CD14-positive monocyte (primary cell): ENCODE data around the gene MRPL34. TPM values are rescaled to one million over a fixed set of nuclear protein-coding genes. Genes with fewer than 3 reads are reported as not detected.

Experiments used
- DNase-seq, 3 donors: peaks; one replicate each; pipeline ENCODE4 v3.0.0-alpha.2; 2011 to 2022
- H2AFZ ChIP-seq: 2 replicates; pipeline ENCODE4 v1.6.0; 2012; ENCODE audit warnings: mild to moderate bottlenecking, low read depth, low read length, inconsistent platforms; ENCODE audit not compliant: insufficient read depth, poor library complexity, severe bottlenecking
- H3K27ac ChIP-seq, 2 donors: 1 replicate in 1 of 2; 2 replicates in 1 of 2; pipeline ENCODE4 v1.5.1; 2012 to 2013; ENCODE audit warnings: low read length in 2 of 2, control low read depth in 1 of 2, inconsistent platforms in 1 of 2, low read depth in 1 of 2, mild to moderate bottlenecking in 1 of 2
- H3K27me3 ChIP-seq, 2 donors: one replicate each; pipeline versions ENCODE4 v1.6.0 to v1.6.1; 2011 to 2013; ENCODE audit warnings: low read length in 2 of 2; ENCODE audit not compliant: control insufficient read depth in 2 of 2, insufficient read depth in 2 of 2
- H3K36me3 ChIP-seq, 2 donors: replicated peaks in 1 of 2; 1 replicate in 1 of 2; 2 replicates in 1 of 2; pipeline versions ENCODE4 v1.5.1 to v1.6.1; 2012 to 2013; ENCODE audit warnings: low read length in 2 of 2, control low read depth in 1 of 2, inconsistent platforms in 1 of 2, mild to moderate bottlenecking in 1 of 2; ENCODE audit not compliant: insufficient read depth in 2 of 2, control insufficient read depth in 1 of 2
- H3K4me1 ChIP-seq, 2 donors: 1 replicate in 1 of 2; 2 replicates in 1 of 2; pipeline versions ENCODE4 v1.5.1 to v1.6.1; 2012 to 2013; ENCODE audit warnings: low read length in 2 of 2, control low read depth in 1 of 2, inconsistent platforms in 1 of 2, mild to moderate bottlenecking in 1 of 2, moderate library complexity in 1 of 2; ENCODE audit not compliant: insufficient read depth in 2 of 2, control insufficient read depth in 1 of 2
- H3K4me2 ChIP-seq: replicated peaks from 2 replicates; pipeline ENCODE3; 2012; ENCODE audit warnings: low read length, moderate library complexity, mild to moderate bottlenecking; ENCODE audit not compliant: poor library complexity, severe bottlenecking; ENCODE audit errors: extremely low read depth
- H3K4me3 ChIP-seq, 3 experiments: fragments of 200-600 bp in 1 of 3; sonication (generic) in 1 of 3; replicated peaks in 1 of 3; 1 replicate in 2 of 3; 2 replicates in 1 of 3; pipeline ENCODE4 v1.5.1; 2011 to 2013; ENCODE audit warnings: low read length in 3 of 3, mild to moderate bottlenecking in 3 of 3, control low read depth in 2 of 3, low read depth in 2 of 3, inconsistent platforms in 1 of 3, moderate library complexity in 1 of 3
- H3K79me2 ChIP-seq: 2 replicates; pipeline ENCODE4 v1.6.0; 2012; ENCODE audit warnings: mild to moderate bottlenecking, control low read depth, inconsistent platforms, low read length, moderate library complexity; ENCODE audit not compliant: insufficient read depth
- H3K9ac ChIP-seq: 2 replicates; pipeline ENCODE4 v1.6.0; 2017; ENCODE audit warnings: low read length, mild to moderate bottlenecking; ENCODE audit not compliant: insufficient read depth, poor library complexity, severe bottlenecking
- H3K9me3 ChIP-seq, 2 donors: replicated peaks in 1 of 2; 1 replicate in 1 of 2; 2 replicates in 1 of 2; pipeline versions ENCODE4 v1.5.1 to v1.6.1; 2012 to 2013; ENCODE audit warnings: low read length in 2 of 2, control low read depth in 1 of 2; ENCODE audit not compliant: control insufficient read depth in 1 of 2, insufficient read depth in 1 of 2
- H4K20me1 ChIP-seq: 2 replicates; pipeline ENCODE4 v1.6.0; 2012; ENCODE audit warnings: mild to moderate bottlenecking, low read length, control low read depth, moderate library complexity; ENCODE audit not compliant: insufficient read depth
- H3K27ac Mint-ChIP-seq, 7 donors: one replicate each; pipeline ENCODE4 v1.8.0; 2020; ENCODE audit warnings: mild to moderate bottlenecking in 7 of 7, mixed read lengths in 7 of 7, moderate library complexity in 6 of 7, inconsistent platforms in 2 of 7
- H3K27me3 Mint-ChIP-seq, 3 donors: one replicate each; pipeline ENCODE4 v1.8.0; 2021 to 2022; ENCODE audit warnings: low read depth in 3 of 3, mild to moderate bottlenecking in 3 of 3, mixed read lengths in 3 of 3, moderate library complexity in 3 of 3, inconsistent platforms in 1 of 3
- H3K36me3 Mint-ChIP-seq, 2 donors: one replicate each; pipeline ENCODE4 v1.8.0; 2020; ENCODE audit warnings: mixed read lengths in 2 of 2, inconsistent platforms in 1 of 2, mild to moderate bottlenecking in 1 of 2
- H3K4me1 Mint-ChIP-seq: one replicate; pipeline ENCODE4 v1.8.0; 2020; ENCODE audit warnings: mild to moderate bottlenecking, mixed read lengths
- H3K4me3 Mint-ChIP-seq, 2 donors: one replicate each; pipeline ENCODE4 v1.8.0; 2020; ENCODE audit warnings: mild to moderate bottlenecking in 2 of 2, mixed read lengths in 2 of 2, moderate library complexity in 1 of 2
- H3K9me3 Mint-ChIP-seq, 7 donors: one replicate each; pipeline ENCODE4 v1.8.0; 2020 to 2022; ENCODE audit warnings: mixed read lengths in 7 of 7, mild to moderate bottlenecking in 6 of 7, moderate library complexity in 6 of 7, inconsistent platforms in 2 of 7
- CTCF ChIP-seq: fragments of 200-600 bp; IDR thresholded peaks from one replicate; pipeline ENCODE4 v1.8.0; 2022; ENCODE audit warnings: antibody characterized with exemption, mild to moderate bottlenecking
- WGBS: methylation state at CpG from one replicate; pipeline ENCODE4 v1.1.5; 2013; ENCODE audit warnings: missing lambda C conversion rate; ENCODE audit not compliant: insufficient coverage; 5-methylcytosine and 5-hydroxymethylcytosine counted together
- intact Hi-C, 2 donors: fragments of 100-400 bp; cut with micrococcal nuclease; formaldehyde crosslinking; loops; one replicate each; pipeline versions ENCODE4 v1.15.0 to v1.15.1; 2023
- polyA plus RNA-seq, 3 donors: library from polyadenylated mRNA; depleted of rRNA in 1 of 3; unstranded in 2 of 3; stranded (reverse) in 1 of 3; fragments of 300-500 nt in 2 of 3; fragments of >200 nt in 1 of 3; fragmentation: Illumina TruSeq in 2 of 3; gene quantifications; 1 replicate in 2 of 3; 2 replicates in 1 of 3; pipeline ENCODE4 v1.2.3, GENCODE V29; 2012 to 2021

MRPL34 gene
- polyA plus RNA-seq, 3 donors = 13.2 to 208 (median 155) TPM

- 91% methylated on average over 8 of the region's 8 CpGs for WGBS
- no peaks in the 10 kb centered on the region for H3K36me3 Mint-ChIP-seq
- H3K27ac ChIP-seq = no peak overlapping the region
- peaks cover 14 to 43% (median 36%) of the 10 kb centered on the region in 3 donors for H3K27me3 Mint-ChIP-seq
- H3K9ac ChIP-seq = no peak overlapping the region
- H3K4me3 ChIP-seq = no peak overlapping the region
- H3K79me2 ChIP-seq = no peaks in the 10 kb centered on the region
- no peak for TF ChIP-seq CTCF
- peaks cover 3 to 5% of the 10 kb centered on the region in 2 donors for H3K4me1 ChIP-seq
- H3K9me3 Mint-ChIP-seq = peaks cover 0 to 3% (median 0%) of the 10 kb centered on the region in 7 donors
- peak overlapping the region; percentile 41 for H2AFZ ChIP-seq
- no peak overlapping the region for H3K4me3 Mint-ChIP-seq
- intact Hi-C loops = no loop called here
- H3K4me1 Mint-ChIP-seq = peaks cover 22% of the 10 kb centered on the region
- no peak for DNase-seq
- H4K20me1 ChIP-seq = no peaks in the 10 kb centered on the region
- H3K9me3 ChIP-seq = no peaks in the 10 kb centered on the region
- no peak overlapping the region for H3K4me2 ChIP-seq
- H3K36me3 ChIP-seq = no peaks in the 10 kb centered on the region
- peaks cover 0 to 14% of the 10 kb centered on the region in 2 donors for H3K27me3 ChIP-seq
- peak overlapping the region in 1 of 7 donors; percentile 39 for H3K27ac Mint-ChIP-seq
These were observed 47.7 kb downstream of the MRPL34 start for GRCh38 chr19:17353386-17353785.

Other genes starting within 250 kb of the MRPL34 start
- 1 to 10 TPM; 2.5 to 9.3 (median 4.4) TPM for gene HAUS8, start 230.4 kb upstream of the MRPL34 start, polyA plus RNA-seq
- 100 to 1,000 TPM in 1 of 3 donors, 1 to 10 TPM in 2; 5.9 to 366 (median 7.5) TPM for gene MYO9B, start 230.1 kb upstream of the MRPL34 start, polyA plus RNA-seq
- 10 to 100 TPM; 26.5 to 39.8 (median 29.7) TPM for gene USE1, start 90.5 kb upstream of the MRPL34 start, polyA plus RNA-seq
- 10 to 100 TPM; 31.8 to 59.9 (median 57.6) TPM for gene OCEL1, start 79.6 kb upstream of the MRPL34 start, polyA plus RNA-seq
- 1 to 10 TPM in 2 of 3 donors, under 1 TPM in 1; 0.87 to 5.1 (median 1.7) TPM for gene NR2F6, start 60.0 kb upstream of the MRPL34 start, polyA plus RNA-seq
- not detected for gene USHBP1, start 41.1 kb upstream of the MRPL34 start, polyA plus RNA-seq
- 100 to 1,000 TPM in 1 of 3 donors, 10 to 100 TPM in 2; 76.9 to 106 (median 90.3) TPM for gene BABAM1, start 38.4 kb upstream of the MRPL34 start, polyA plus RNA-seq
- gene ANKLE1, start 24.0 kb upstream of the MRPL34 start, polyA plus RNA-seq = 1 to 10 TPM; 1.3 to 8.5 (median 2.2) TPM
- 10 to 100 TPM; 11.3 to 14.9 (median 12.5) TPM for gene ABHD8, start 2.4 kb upstream of the MRPL34 start, polyA plus RNA-seq
- gene DDA1, start 3.7 kb downstream of the MRPL34 start, polyA plus RNA-seq = 10 to 100 TPM; 22.5 to 49.5 (median 23.8) TPM
- 10 to 100 TPM in 1 of 3 donors, under 1 TPM in 1, not detected in 1; 0.11 to 14.1 TPM for gene ANO8, start 29.0 kb downstream of the MRPL34 start, polyA plus RNA-seq
- gene GTPBP3, start 31.7 kb downstream of the MRPL34 start, polyA plus RNA-seq = 10 to 100 TPM in 1 of 3 donors, 1 to 10 TPM in 2; 1.0 to 22.0 (median 1.7) TPM
- gene PLVAP, start 71.5 kb downstream of the MRPL34 start, polyA plus RNA-seq = under 1 TPM in 2 of 3 donors, not detected in 1; 0.08 to 0.81 TPM
- under 1 TPM in 1 of 3 donors, not detected in 2; 0.52 TPM for gene CCDC194, start 88.3 kb downstream of the MRPL34 start, polyA plus RNA-seq
- 100 to 1,000 TPM; 225 to 284 (median 272) TPM for gene BST2, start 99.8 kb downstream of the MRPL34 start, polyA plus RNA-seq
- gene MVB12A, start 114.2 kb downstream of the MRPL34 start, polyA plus RNA-seq = 10 to 100 TPM; 43.2 to 47.8 (median 43.7) TPM
- not detected for gene TMEM221, start 142.8 kb downstream of the MRPL34 start, polyA plus RNA-seq
- not detected for gene NXNL1, start 155.1 kb downstream of the MRPL34 start, polyA plus RNA-seq
- gene SLC27A1, start 164.7 kb downstream of the MRPL34 start, polyA plus RNA-seq = 10 to 100 TPM; 27.1 to 36.5 (median 27.6) TPM
- gene PGLS, start 205.8 kb downstream of the MRPL34 start, polyA plus RNA-seq = 100 to 1,000 TPM; 116 to 158 (median 141) TPM
- gene COLGALT1, start 249.8 kb downstream of the MRPL34 start, polyA plus RNA-seq = 100 to 1,000 TPM in 1 of 3 donors, 10 to 100 TPM in 2; 66.8 to 176 (median 68.8) TPM